Lower leg skin (tissue), 4 donors: ENCODE results near the gene ITGB5. TPM values are rescaled to one million over a fixed set of nuclear protein-coding genes. Genes with fewer than 3 reads are reported as not detected.

ENCODE experiments used
- DNase-seq, 2 donors: peaks; one replicate each; pipeline ENCODE4 v3.0.0-alpha.2; 2019; ENCODE audit warnings: low spot score in 2 of 2
- H3K4me3 ChIP-seq: fragments of 200-600 bp; sonication (generic); 2 replicates; pipeline ENCODE4 v1.5.1; 2017; ENCODE audit warnings: mild to moderate bottlenecking, low read depth; ENCODE audit not compliant: poor library complexity, severe bottlenecking
- CTCF ChIP-seq, 3 donors: fragments of 450-650 bp; IDR thresholded peaks; one replicate each; pipeline ENCODE4 v1.5.1; 2016; ENCODE audit warnings: antibody characterized with exemption in 3 of 3, mild to moderate bottlenecking in 3 of 3, moderate library complexity in 2 of 3
- POLR2A ChIP-seq, 2 donors: fragments of 450-650 bp; IDR thresholded peaks; one replicate each; pipeline ENCODE4 v1.6.1; 2016 to 2017; ENCODE audit warnings: antibody characterized with exemption in 2 of 2, mild to moderate bottlenecking in 1 of 2, moderate library complexity in 1 of 2
- WGBS, 2 donors: methylation state at CpG; one replicate each; pipeline ENCODE4 v1.1.5; 2018; 5-methylcytosine and 5-hydroxymethylcytosine counted together
- intact Hi-C: fragments of 100-400 bp; cut with DNase I; formaldehyde crosslinking; loops from one replicate; pipeline ENCODE4 v1.15.0; 2023; ENCODE audit warnings: low total_unique reads
- total RNA-seq, 4 donors: library from RNA; depleted of rRNA; stranded (reverse); fragments of >200 nt; gene quantifications; one replicate each; pipeline ENCODE4 v1.1.0, GENCODE V29; 2016

Gene ITGB5
- total RNA-seq, 4 donors from 2014 or later = 210 to 414 (median 286) TPM

GRCh38 chr3:124904835-124905492 is 17.8 kb upstream of the ITGB5 start:
- no peak for DNase-seq
- intact Hi-C loops = no loop called here
- WGBS, 2 donors = 86 to 88% methylated on average over 6 of the region's 6 CpGs
- H3K4me3 ChIP-seq = no peak overlapping the region
- no peak for TF ChIP-seq CTCF (IDR thresholded peaks at IDR 0.05)
- TF ChIP-seq POLR2A (IDR thresholded peaks at IDR 0.05) = no peak

- TF ChIP-seq POLR2A (IDR thresholded peaks at IDR 0.05) (no peak), CTCF (IDR thresholded peaks at IDR 0.05) (no peak)
- no peak overlapping the region for H3K4me3 ChIP-seq
- WGBS, 2 donors = 73 to 90% methylated on average over 1 of the region's 1 CpG
- no peak for DNase-seq
- intact Hi-C loops = loop anchor here (2.0 kb wide), 1 partner anchor 143 kb away; no protein-coding TSS in a partner anchor
Measured at GRCh38 chr3:124903896-124904834, 17.0 kb upstream of the ITGB5 start.

- WGBS, 2 donors = 96 to 100% methylated on average over 1 of the region's 1 CpG
- intact Hi-C loops = no loop called here
- H3K4me3 ChIP-seq = no peak overlapping the region
- no peak for TF ChIP-seq POLR2A (IDR thresholded peaks at IDR 0.05)
- no peak for TF ChIP-seq CTCF (IDR thresholded peaks at IDR 0.05)
- DNase-seq = no peak
Measured at GRCh38 chr3:124896824-124897526, 9.8 kb upstream of the ITGB5 start.

- WGBS, 2 donors = 47 to 51% methylated on average over 7 of the region's 7 CpGs
- TF ChIP-seq POLR2A (IDR thresholded peaks at IDR 0.05) = no peak
- no peak for TF ChIP-seq CTCF (IDR thresholded peaks at IDR 0.05)
- intact Hi-C loops = no loop called here
- H3K4me3 ChIP-seq = no peak overlapping the region
- DNase-seq = no peak
Measured at GRCh38 chr3:124895756-124896155, 8.6 kb upstream of the ITGB5 start.

GRCh38 chr3:124893526-124893925 is 6.4 kb upstream of the ITGB5 start:
- intact Hi-C loops = no loop called here
- no peak overlapping the region for H3K4me3 ChIP-seq
- TF ChIP-seq CTCF (IDR thresholded peaks at IDR 0.05) (no peak), POLR2A (IDR thresholded peaks at IDR 0.05) (no peak)
- no peak for DNase-seq
- 28 to 32% methylated on average over 2 of the region's 2 CpGs for WGBS, 2 donors
